Urothelium cell line (cell line): ENCODE data around the gene SLC2A6.
"Not testable (repeated sequence)": the region's sequence is repeated elsewhere in the genome, so short reads cannot be mapped to it uniquely, and the experiment has no call there.

Experiments
- DNase-seq: peaks from one replicate; pipeline ENCODE4 v3.0.0; 2011; ENCODE audit warnings: low spot score, mixed read lengths
- FAIRE-seq: peaks from 2 replicates; lab custom pipeline; 2011; peaks lifted over from hg19 to GRCh38; lab: Jason Lieb, UNC

SLC2A6 gene

DNA sequence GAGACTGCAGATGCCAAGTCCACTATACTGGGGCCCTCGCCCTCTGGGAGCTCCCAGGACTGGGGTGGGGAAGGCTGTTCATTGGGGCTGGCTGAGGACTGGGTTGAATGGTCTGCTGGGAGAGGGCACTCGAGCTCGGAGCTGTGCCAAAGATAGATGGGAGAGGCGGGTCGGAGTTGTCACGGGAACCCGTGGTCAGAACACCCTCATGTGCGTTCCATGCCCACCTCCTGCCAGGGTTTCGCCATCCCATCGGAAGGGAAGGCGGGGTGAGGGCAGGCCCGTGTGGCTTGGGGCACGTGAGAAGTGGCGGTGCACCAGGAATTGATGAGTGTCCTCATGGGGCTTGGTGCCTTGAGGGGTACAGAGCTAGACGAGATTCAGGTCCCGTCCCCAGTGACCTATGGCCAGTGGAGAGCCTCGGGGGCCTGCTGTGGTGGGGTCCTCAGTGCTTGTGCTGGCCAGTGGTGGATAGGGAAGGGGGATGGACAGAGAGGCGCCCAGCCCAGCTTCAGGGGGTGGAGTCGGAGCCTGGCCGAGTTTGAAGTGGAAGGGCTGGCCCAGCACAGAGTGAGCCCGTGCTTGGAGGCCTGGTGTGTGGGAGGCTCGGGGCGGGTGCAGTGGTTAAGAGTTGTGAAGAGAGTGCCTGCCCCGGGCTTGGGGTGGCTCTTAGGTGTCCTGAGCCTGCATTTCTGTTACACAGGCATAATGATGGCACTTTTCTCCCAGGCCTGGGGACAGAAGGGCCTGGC is 14.9 kb downstream of the SLC2A6 start:
- no peak for FAIRE-seq
- DNase-seq, result no peak

GRCh38 chr9:133463234-133463863 is 15.6 kb downstream of the SLC2A6 start:
- no peak for FAIRE-seq
- DNase-seq, result no peak

GRCh38 chr9:133461975-133462374 is 16.9 kb downstream of the SLC2A6 start:
- DNase-seq, result no peak
- no peak for FAIRE-seq

GRCh38 chr9:133460405-133461175 is 18.3 kb downstream of the SLC2A6 start:
- DNase-seq (no peak), FAIRE-seq (no peak)

GRCh38 chr9:133459476-133460404 is 19.2 kb downstream of the SLC2A6 start, which contains the start of gene CACFD1:
CACFD1 (plus strand) TSS chr9:133459978; CDS start chr9:133460067, 89 bp downstream.
- DNase-seq, result peak; percentile 98
- peak; percentile 42 for FAIRE-seq

- no peak for DNase-seq
- no peak for FAIRE-seq
Observed at GRCh38 chr9:133458643-133459312, 20.1 kb downstream of the SLC2A6 start.

- no peak for DNase-seq
- FAIRE-seq, result no peak
Observed at GRCh38 chr9:133457748-133458147, 21.2 kb downstream of the SLC2A6 start.

GRCh38 chr9:133457233-133457632 is 21.7 kb downstream of the SLC2A6 start:
- no peak for DNase-seq
- FAIRE-seq, result no peak

DNA sequence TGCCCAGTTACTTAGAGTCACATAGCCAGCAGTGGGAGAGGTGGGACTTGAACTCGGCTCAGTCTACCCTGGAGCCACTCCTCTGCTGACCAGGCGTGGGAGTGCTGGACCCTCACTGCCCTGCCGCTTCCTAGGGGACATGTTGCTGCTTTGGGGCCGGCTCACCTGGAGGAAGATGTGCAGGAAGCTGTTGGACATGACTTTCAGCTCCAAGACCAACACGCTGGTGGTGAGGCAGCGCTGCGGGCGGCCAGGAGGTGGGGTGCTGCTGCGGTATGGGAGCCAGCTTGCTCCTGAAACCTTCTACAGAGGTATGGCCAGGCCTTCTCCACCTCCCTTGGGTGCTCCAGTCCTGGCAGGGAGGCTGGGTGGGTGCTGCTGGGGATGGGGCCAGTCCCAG is 22.5 kb downstream of the SLC2A6 start:
- DNase-seq, result no peak
- FAIRE-seq, result no peak

- DNase-seq, result no peak
- FAIRE-seq, result no peak
Observed at GRCh38 chr9:133455936-133456335, 23.0 kb downstream of the SLC2A6 start.

GRCh38 chr9:133454943-133455673 is 23.8 kb downstream of the SLC2A6 start:
- FAIRE-seq (no peak), DNase-seq (no peak)

GRCh38 chr9:133454325-133454724 is 24.6 kb downstream of the SLC2A6 start:
- no peak for FAIRE-seq
- no peak for DNase-seq

DNA sequence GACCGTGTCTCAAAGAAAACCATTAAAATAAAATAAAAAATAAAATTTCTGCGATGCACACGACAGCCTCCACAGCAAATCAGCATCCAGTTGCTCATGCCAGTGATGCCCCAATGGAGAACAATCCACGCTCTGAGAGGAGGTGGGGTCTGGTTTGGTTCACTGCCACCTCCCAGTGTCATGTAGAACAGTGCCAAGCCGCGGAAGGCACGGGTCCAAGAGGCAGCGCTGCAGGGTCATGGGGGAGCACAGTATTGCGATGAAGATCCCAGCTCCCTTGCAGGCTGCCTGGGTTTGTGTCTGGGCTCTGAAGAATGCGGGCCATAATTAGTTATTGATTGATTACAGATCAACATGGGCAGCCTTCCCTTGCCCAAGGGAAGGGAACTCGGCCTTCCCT is 25.2 kb downstream of the SLC2A6 start:
- FAIRE-seq (no peak), DNase-seq (no peak)

DNA sequence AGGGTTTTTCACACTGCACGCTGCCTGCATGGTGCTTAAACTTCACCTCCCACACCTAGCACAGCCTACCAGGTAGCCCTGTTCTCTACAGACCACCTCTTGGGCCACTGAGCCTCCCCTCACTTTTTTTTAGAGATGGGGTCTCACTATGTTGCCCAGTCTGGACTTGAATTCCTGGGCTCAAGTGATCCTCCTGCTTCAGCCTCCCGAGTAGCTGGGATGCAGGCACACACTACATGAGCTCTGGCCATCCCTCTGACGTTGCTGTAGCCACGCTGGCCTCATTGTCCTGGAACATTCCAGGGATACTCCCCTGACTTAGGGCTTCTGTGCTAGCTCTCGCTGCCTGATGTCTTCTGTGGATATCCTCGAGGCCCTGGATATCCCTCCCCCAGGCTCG is 26.3 kb downstream of the SLC2A6 start:
- DNase-seq, result no peak
- no peak for FAIRE-seq

- FAIRE-seq, DNase-seq: not testable (repeated sequence)
Observed at GRCh38 chr9:133451865-133452264, 27.0 kb downstream of the SLC2A6 start.

- peak; percentile 62 for FAIRE-seq
- peak; percentile 78 for DNase-seq
Observed at GRCh38 chr9:133449760-133450159, 29.1 kb downstream of the SLC2A6 start.

DNA sequence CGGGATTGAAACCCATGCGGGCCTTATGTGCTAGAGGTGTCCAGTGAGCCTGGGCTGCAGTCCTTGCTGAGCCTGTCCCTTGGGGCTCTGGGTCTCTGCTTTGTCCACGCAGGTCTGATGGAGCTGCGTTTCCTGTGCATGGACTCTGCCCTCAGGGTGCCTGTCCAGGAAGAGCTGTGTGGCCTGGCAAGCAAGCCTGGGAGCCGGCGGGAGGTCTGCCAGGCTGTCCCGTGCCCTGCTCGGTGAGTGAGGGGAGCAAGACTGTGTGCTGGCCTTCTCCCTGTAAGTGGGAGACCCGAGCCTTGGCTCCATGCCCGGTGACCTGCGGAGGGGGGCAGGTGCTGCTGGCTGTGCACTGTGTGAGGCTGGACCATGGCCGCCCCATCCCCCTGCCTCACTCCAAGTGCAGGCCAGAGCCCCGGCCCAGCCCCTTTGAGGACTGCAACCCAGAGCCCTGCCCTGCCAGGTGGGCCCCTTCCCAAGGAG is 30.4 kb downstream of the SLC2A6 start:
- FAIRE-seq, result no peak

DNA sequence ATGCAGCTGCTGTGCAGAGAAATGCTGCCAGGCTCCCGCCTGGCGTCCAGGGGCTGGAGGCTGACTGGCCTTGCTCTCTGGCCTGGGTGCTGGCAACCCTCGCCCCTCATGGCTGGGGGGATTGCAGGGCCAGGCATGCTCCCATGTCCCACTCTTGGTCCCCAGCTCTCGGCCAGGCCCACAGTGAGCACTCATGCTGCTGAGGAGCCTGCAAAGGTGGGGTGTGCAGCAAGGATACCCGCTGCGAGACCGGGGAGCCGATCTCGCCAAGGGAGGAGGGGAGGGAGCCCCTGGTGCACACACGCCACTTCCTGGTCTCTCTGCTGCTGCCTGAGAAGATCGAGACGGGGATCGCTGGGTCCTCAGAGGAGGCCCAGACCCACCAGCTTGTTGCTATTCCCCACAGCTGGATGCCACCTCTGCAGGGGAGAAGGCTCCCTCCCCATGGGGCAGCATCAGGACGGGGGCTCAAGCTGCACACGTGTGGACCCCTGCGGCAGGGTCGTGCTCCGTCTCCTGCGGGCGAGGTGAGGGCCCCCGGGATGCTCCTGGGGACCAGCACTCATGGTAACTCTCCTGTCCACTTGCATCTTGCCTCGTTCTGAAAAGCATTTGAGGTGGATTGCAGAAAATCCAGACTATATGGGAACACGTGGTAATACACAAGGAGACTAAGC is 33.5 kb downstream of the SLC2A6 start:
- no peak for DNase-seq
- FAIRE-seq, result no peak

More for the DNA sequence above, 30.4 kb downstream of the SLC2A6 start:
- no peak for DNase-seq

DNA sequence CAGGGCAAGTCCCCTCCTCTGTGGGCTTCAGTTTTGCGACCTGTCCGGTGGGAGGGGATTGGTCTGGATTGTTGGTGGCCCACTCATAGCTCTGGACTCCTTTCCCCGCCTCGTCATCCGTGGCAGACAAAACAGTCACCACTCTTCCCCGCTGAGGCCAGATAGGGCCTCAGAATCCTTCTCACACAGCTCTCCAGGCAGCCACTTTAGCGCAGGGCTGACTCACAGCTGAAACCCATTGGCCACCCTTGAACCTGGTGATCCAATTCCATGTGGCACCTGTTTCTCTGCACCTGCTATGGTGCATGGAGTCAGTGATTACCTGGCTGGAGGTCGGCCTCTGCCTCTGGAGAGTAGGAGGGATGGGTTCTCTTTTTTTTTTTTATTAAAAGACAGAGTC is 34.9 kb downstream of the SLC2A6 start:
- FAIRE-seq (no peak), DNase-seq (no peak)
